ENCODE results near the gene LCN10. TPM values are rescaled to one million over a fixed set of nuclear protein-coding genes. Genes with fewer than 3 reads are reported as not detected.

LCN10 gene
- total and polyA plus RNA-seq, 2 of the 13 experiments (the other 11 are each of a cell fraction or from before 2014, with no cell fraction given) = 0.53 to 0.61 TPM

DNA sequence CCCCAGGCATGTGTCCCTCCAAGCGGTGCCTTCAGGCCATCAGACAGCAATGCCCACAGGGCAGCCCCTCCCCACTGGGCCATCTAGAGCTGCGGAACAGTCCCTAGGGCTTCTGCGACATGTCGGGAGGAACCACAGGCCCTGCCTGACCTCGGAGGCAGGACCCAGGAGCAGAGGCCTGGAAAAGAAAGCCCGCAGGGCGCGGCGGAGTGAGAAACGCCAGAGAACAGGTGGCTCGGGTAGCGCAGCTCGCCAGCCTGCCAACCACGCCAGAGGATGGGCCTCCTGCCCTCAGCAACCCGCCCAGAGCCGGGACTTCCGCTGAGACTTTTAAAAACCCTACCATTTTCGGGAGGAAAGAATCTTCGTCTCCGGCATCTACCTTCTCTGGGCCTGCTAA lies 14.6 kb upstream of the LCN10 start:
- H3K9me3 ChIP-seq (ENCODE audit: low read length) = peaks cover 2% of the 10 kb centered on the region; the same call in 1 of the 2 replicates
- H3K4me2 ChIP-seq (ENCODE audit: low read depth, low read length) = no peak overlapping the region
- DNase-seq (ENCODE audit: low spot score) (no peak), ATAC-seq (no peak), FAIRE-seq (no peak)
- H3K36me3 ChIP-seq (replicated peaks in 1 of 2; ENCODE audit: control insufficient read depth in 1 of 2, insufficient read depth in 2 of 2, low read length in 2 of 2) = no peaks in the 10 kb centered on the region
- H3K27ac ChIP-seq (ENCODE audit: extremely low read length, insufficient read depth, low read length) = no peak overlapping the region
- ChIA-PET CTCF (ENCODE audit: low intra/inter-chr PET ratio, low total read pairs) (no interaction called here), POLR2A (interaction anchor here (1.4 to 1.5 kb wide), 2 partner anchors 21 to 27 kb away, joined by 3 read pairs; no protein-coding TSS in a partner anchor)
- BruUV-seq (replicated peaks) = no TSS peak
- no peak overlapping the region for H2AFZ ChIP-seq (ENCODE audit: low read length)
- H3K9ac ChIP-seq (ENCODE audit: insufficient read depth, low read depth, low read length) = no peak overlapping the region
- H3K27me3 ChIP-seq (ENCODE audit: control insufficient read depth in 1 of 2, insufficient read depth in 2 of 2, low read length in 2 of 2) = peaks cover 7 to 38% of the 10 kb centered on the region in 2 experiments; a peak in 4 of 5 replicates
- H4K20me1 ChIP-seq (ENCODE audit: insufficient read depth, low read length) = no peaks in the 10 kb centered on the region
- H3K4me1 ChIP-seq (ENCODE audit: insufficient read depth, low read length) = peaks cover 33% of the 10 kb centered on the region
- intact Hi-C loops (cut with micrococcal nuclease; ENCODE audit: unreplicated experiment) = no loop called here
- 62% methylated on average over 14 of the region's 20 CpGs for WGBS (ENCODE audit: low lambda C conversion rate)
- no peak overlapping the region for H3K4me3 ChIP-seq (replicated peaks in 1 of 3; ENCODE audit: insufficient read depth in 1 of 3, low read depth in 2 of 3, low read length in 3 of 3)
- in situ Hi-C loops (cut with HindIII; ENCODE audit: extremely low pct_ligation_motif_present, low pct_unique_long_range_greater_than_20kb) = no loop called here
- TF ChIP-seq JUNB (CRISPR knock-in tag; IDR thresholded peaks at IDR 0.05; ENCODE audit: borderline replicate concordance) = no peak
- no peak for TF ChIP-seq HMGA1 (CRISPR knock-in tag; conservative IDR thresholded peaks at IDR 0.05)
- TF ChIP-seq, protein P1, sequence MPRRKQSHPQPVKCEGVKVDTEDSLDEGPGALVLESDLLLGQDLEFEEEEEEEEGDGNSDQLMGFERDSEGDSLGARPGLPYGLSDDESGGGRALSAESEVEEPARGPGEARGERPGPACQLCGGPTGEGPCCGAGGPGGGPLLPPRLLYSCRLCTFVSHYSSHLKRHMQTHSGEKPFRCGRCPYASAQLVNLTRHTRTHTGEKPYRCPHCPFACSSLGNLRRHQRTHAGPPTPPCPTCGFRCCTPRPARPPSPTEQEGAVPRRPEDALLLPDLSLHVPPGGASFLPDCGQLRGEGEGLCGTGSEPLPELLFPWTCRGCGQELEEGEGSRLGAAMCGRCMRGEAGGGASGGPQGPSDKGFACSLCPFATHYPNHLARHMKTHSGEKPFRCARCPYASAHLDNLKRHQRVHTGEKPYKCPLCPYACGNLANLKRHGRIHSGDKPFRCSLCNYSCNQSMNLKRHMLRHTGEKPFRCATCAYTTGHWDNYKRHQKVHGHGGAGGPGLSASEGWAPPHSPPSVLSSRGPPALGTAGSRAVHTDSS (CRISPR knock-in tag; conservative IDR thresholded peaks at IDR 0.05) = no peak
- TF ChIP-seq, protein P2, sequence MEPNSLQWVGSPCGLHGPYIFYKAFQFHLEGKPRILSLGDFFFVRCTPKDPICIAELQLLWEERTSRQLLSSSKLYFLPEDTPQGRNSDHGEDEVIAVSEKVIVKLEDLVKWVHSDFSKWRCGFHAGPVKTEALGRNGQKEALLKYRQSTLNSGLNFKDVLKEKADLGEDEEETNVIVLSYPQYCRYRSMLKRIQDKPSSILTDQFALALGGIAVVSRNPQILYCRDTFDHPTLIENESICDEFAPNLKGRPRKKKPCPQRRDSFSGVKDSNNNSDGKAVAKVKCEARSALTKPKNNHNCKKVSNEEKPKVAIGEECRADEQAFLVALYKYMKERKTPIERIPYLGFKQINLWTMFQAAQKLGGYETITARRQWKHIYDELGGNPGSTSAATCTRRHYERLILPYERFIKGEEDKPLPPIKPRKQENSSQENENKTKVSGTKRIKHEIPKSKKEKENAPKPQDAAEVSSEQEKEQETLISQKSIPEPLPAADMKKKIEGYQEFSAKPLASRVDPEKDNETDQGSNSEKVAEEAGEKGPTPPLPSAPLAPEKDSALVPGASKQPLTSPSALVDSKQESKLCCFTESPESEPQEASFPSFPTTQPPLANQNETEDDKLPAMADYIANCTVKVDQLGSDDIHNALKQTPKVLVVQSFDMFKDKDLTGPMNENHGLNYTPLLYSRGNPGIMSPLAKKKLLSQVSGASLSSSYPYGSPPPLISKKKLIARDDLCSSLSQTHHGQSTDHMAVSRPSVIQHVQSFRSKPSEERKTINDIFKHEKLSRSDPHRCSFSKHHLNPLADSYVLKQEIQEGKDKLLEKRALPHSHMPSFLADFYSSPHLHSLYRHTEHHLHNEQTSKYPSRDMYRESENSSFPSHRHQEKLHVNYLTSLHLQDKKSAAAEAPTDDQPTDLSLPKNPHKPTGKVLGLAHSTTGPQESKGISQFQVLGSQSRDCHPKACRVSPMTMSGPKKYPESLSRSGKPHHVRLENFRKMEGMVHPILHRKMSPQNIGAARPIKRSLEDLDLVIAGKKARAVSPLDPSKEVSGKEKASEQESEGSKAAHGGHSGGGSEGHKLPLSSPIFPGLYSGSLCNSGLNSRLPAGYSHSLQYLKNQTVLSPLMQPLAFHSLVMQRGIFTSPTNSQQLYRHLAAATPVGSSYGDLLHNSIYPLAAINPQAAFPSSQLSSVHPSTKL (CRISPR knock-in tag; IDR thresholded peaks at IDR 0.05) = no peak
- TF ChIP-seq ZNF382 (CRISPR knock-in tag; IDR thresholded peaks at IDR 0.05; ENCODE audit: borderline replicate concordance) = no peak
- no peak for TF ChIP-seq ZNF772 (CRISPR knock-in tag; IDR thresholded peaks at IDR 0.05)
- no peak for TF ChIP-seq ZFP41 (CRISPR knock-in tag; IDR thresholded peaks at IDR 0.05; ENCODE audit: borderline replicate concordance)
- TF ChIP-seq, protein P3, sequence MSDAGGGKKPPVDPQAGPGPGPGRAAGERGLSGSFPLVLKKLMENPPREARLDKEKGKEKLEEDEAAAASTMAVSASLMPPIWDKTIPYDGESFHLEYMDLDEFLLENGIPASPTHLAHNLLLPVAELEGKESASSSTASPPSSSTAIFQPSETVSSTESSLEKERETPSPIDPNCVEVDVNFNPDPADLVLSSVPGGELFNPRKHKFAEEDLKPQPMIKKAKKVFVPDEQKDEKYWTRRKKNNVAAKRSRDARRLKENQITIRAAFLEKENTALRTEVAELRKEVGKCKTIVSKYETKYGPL (CRISPR knock-in tag; IDR thresholded peaks at IDR 0.05) = no peak
- TF ChIP-seq SRY (CRISPR knock-in tag; IDR thresholded peaks at IDR 0.05) = no peak
- TF ChIP-seq MAF1 (CRISPR knock-in tag; IDR thresholded peaks at IDR 0.05; ENCODE audit: borderline replicate concordance) = no peak
- no peak for TF ChIP-seq SMAD9 (CRISPR knock-in tag; IDR thresholded peaks at IDR 0.05)
- no peaks in the 10 kb centered on the region for H3K79me2 ChIP-seq (ENCODE audit: insufficient read depth, low read length)
